CD1c-positive myeloid dendritic cell (primary cell): ENCODE data around the gene TLL2.

Experiments used
- DNase-seq: peaks from one replicate; pipeline ENCODE4 v3.0.0-alpha.2; 2016; ENCODE audit errors: extremely low spot score

TLL2 gene

DNA sequence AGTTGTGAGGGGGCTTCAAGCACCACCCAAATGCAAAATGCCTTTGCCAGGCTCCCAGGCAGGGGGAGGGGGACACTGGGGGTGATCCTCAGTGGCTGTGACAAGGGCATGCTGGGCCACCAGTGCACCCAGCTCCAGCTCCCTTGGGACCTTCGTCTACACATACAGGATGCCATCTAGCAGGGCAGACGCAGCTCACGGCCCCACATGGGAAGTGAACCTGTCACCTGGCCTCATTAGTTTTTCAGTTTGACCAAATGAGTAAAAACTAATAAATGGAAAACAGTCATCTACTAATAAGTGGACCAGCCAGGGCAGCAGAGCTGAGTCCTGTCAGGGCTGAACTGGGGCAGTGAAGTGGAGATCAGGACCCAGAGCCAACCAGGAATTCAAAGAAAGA lies 50.2 kb downstream of the TLL2 start:
- DNase-seq: no peak

GRCh38 chr10:96462606-96463151 lies 51.0 kb downstream of the TLL2 start:
- no peak for DNase-seq

DNA sequence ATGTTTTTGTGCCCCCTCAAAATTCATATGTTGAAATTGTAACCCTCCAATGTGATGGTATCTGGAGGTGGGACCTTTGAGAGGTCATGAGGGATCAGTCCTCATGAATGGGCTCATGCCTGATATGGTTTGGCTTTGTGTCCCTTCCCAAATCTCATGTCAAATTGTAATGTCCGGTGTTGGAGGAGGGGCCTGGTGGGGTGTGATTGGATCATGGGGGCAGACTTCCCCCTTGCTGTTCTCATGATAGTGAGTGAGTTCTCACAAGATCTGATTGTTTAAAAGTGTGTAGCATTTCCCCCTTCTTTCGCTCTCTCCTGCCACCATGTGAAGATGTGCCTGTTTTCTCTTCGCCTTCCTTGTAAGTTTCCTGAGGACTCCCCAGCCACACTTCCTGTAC lies 53.4 kb downstream of the TLL2 start:
- DNase-seq: no peak

DNA sequence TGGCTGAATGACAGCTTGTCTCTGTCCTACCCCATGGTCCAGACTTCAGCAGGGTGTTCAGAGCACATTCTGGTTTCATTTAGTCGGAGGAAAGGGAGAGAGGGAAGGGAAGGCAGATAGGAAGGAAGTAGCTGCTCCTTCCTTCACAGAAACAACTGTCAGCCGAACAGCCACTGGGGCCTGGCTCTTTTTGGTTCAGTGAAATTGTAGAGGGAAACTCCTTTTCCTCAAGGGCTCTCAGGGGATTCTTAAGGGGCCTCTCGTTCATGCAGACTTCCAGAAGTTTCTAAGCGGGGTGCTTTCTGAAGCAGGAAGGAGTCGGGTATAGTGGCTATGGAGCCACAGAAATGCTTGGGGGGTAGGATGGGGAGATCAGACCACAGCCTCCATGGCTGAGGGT lies 56.4 kb downstream of the TLL2 start:
- no peak for DNase-seq

- DNase-seq: no peak
Observed at GRCh38 chr10:96456296-96456840, 57.4 kb downstream of the TLL2 start.

- no peak for DNase-seq
Observed at GRCh38 chr10:96453856-96454583, 59.7 kb downstream of the TLL2 start.

GRCh38 chr10:96452494-96453153 lies 61.1 kb downstream of the TLL2 start:
- DNase-seq: no peak

DNA sequence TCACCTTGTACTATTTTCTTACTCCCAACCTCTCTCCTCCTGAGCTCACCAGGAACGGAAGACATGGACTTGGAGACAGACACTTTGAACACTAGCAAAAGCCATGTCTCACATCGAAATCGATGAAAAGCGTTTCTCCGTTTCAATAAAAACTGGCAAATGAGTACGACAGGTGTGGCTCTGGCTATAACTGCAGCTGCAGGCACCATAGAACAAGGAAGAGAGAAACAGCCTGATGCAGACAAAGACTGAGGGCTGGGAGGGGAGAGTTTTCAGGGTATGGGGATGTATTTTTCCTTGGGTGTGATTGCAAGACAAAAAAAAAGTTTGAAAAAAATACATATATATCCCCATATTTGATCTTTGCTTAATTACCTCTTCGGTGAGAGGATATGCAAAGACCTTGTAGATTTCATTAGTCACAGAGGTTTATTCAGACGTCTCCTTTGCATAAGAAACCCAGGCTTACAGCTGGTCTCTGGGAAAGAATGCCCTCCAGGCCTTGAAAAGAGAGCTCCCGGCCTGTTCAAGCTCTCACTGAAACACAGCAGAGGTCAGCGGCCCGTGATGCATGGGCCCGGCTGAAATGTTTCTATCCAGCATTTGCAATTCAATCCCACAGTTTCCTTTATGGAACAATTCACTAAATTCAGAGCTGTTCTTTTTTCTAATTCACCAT lies 63.1 kb downstream of the TLL2 start:
- no peak for DNase-seq

GRCh38 chr10:96448558-96448957 lies 65.2 kb downstream of the TLL2 start:
- DNase-seq: no peak

GRCh38 chr10:96448021-96448457 lies 65.7 kb downstream of the TLL2 start:
- no peak for DNase-seq

- no peak for DNase-seq
Observed at GRCh38 chr10:96446966-96447596, 66.6 kb downstream of the TLL2 start.

- DNase-seq: no peak
Observed at GRCh38 chr10:96441987-96442643, 71.6 kb downstream of the TLL2 start.

- DNase-seq: no peak
Observed at GRCh38 chr10:96441322-96441885, 72.3 kb downstream of the TLL2 start.

- DNase-seq: peak; percentile 26
Observed at GRCh38 chr10:96440361-96441292, 73.1 kb downstream of the TLL2 start.

- no peak for DNase-seq
Observed at GRCh38 chr10:96439725-96440124, 74.0 kb downstream of the TLL2 start.

DNA sequence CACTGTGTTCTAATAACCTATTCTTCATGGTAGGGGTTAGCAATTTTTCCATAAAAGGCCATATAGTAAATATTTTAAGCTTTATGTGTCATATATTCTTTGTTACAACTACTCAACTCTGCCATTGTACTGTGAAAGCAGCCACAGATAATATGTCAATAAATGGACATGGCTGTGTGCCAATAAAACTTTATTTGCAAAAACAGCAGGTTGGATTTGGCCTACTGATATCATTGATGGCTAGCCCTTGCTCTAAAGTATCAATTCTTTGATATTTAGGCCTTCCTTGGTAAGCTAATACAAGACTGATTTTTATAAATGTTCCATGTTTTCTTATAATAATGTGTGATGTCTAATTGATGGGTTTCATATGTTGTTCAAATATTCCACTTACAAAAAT lies 77.7 kb downstream of the TLL2 start:
- no peak for DNase-seq

DNA sequence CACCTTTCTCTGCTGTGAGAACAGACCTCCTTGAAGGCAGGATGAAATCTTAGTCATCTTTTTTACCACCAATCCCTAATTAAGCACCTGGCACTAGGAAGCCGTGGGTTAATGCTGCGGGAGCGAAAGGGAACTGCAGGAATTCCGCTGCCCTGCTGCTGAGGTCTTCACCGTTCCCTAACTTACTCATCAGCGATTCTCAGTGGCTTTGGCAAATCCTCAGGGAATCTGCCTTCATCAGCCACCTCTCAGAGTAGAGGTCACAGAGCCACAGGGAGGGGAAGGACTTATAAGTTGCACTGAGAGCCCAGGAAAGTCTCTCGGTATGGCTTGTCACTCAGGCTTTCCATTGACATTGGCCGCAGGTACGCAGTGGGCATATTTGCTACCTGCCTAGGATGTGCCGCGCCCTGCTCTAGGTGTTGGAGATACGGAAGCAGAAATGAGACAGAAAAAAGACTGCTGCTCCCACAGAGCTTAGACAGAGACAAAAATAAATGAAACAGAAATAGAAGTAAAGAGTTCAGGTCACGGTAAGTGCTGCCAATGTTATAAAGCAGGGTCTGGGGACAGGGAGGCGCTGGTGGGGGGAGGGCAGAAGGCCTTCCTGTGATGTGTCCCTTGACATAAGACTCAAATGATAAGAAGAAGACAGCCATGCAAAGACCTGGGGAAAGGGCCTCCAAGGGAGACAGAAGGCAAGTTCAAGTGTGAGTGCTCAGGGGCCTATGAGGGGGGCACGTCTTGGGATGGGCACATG lies 82.3 kb downstream of the TLL2 start:
- no peak for DNase-seq

- no peak for DNase-seq
Observed at GRCh38 chr10:96427291-96427690, 86.4 kb downstream of the TLL2 start.

DNA sequence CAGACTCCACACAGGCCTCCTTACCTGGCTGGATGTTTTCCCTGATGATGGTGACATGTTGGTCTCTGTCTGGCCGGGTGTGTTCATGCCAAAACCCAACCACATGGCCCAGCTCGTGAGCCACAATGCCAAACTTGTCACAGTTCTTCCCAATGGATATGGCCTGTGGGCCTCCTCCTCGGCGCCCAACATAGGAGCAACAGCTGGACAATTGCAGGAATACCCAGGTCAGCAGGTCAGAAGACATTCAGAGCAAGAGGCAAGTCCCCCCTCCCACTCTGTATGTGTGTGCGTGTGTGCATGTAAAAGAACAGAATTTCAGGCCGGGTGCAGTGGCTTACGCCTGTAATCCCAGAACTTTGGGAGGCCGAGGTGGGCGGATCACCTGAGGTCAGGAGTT lies 91.2 kb downstream of the TLL2 start:
- DNase-seq: no peak
